VCaP (cell line): Measurements from ENCODE around the gene CTDP1.

Experiments
- H3K27ac ChIP-seq: fragments of 450-650 bp; 2 replicates; pipeline ENCODE4 v1.5.1; 2017
- CTCF ChIP-seq: fragments of 450-650 bp; conservative IDR thresholded peaks from 2 replicates; pipeline ENCODE4 v1.5.1; 2017; ENCODE audit warnings: mild to moderate bottlenecking, moderate library complexity

Gene CTDP1

GRCh38 chr18:79679552-79680099, at the start of gene CTDP1:
Gene CTDP1, plus strand, starts transcription at chr18:79679803. Its CDS starts 145 bp downstream, at chr18:79679948.
- no peak; the same call in 1 of the 2 replicates for TF ChIP-seq CTCF
- H3K27ac ChIP-seq: peak within 1 kb of the TSS; percentile 93

GRCh38 chr18:79630281-79631095, 49.1 kb upstream of the CTDP1 start:
- no peak for TF ChIP-seq CTCF
- H3K27ac ChIP-seq: peak overlapping the region; percentile 53

GRCh38 chr18:79631096-79631507, 48.5 kb upstream of the CTDP1 start:
- TF ChIP-seq CTCF: no peak
- no peak overlapping the region for H3K27ac ChIP-seq

GRCh38 chr18:79631761-79632446, 47.7 kb upstream of the CTDP1 start:
- no peak overlapping the region for H3K27ac ChIP-seq
- no peak for TF ChIP-seq CTCF

GRCh38 chr18:79632765-79633164, 46.8 kb upstream of the CTDP1 start:
- no peak overlapping the region for H3K27ac ChIP-seq
- TF ChIP-seq CTCF: no peak

GRCh38 chr18:79634186-79634585, 45.4 kb upstream of the CTDP1 start:
- TF ChIP-seq CTCF: no peak
- no peak overlapping the region for H3K27ac ChIP-seq
